ENCODE results near the gene DPYSL4. TPM values are rescaled to one million over a fixed set of nuclear protein-coding genes. Genes with fewer than 3 reads are reported as not detected.
A peak's percentile ranks its signal among the peaks of the same experiment; 100 is the strongest.

Gene DPYSL4
- total RNA-seq, 1 experiment from 2014 or later = 26.3 TPM

GRCh38 chr10:132179551-132180392, 7.0 kb upstream of the DPYSL4 start:
- Histone ChIP-seq H3T11ph (ENCODE audit: low read length) (no peak overlapping the region), H2BK5ac (ENCODE audit: insufficient read length, low read length) (no peak overlapping the region), H2BK12ac (ENCODE audit: insufficient read length, low read depth, low read length) (no peak overlapping the region), H2BK20ac (ENCODE audit: low read depth, low read length, poor library complexity, severe bottlenecking) (no peak overlapping the region), H3K27ac (ENCODE audit: insufficient read length, low read depth, low read length) (no peak overlapping the region), H3K4ac (ENCODE audit: low read depth, low read length) (no peak overlapping the region), H2AFZ (ENCODE audit: low read length) (no peak overlapping the region), H4K8ac (replicated peaks; ENCODE audit: insufficient read length, low read depth, low read length) (no peak overlapping the region), H3K4me1 (ENCODE audit: insufficient read depth, low read length) (no peaks in the 10 kb centered on the region), H2BK15ac (ENCODE audit: low read depth, low read length) (no peak overlapping the region), H2BK120ac (ENCODE audit: low read depth, low read length, poor library complexity, severe bottlenecking) (no peak overlapping the region), H3K23ac (ENCODE audit: insufficient read length, low read depth, low read length) (no peak overlapping the region), H3K79me1 (ENCODE audit: insufficient read depth, low read depth, low read length, poor library complexity, severe bottlenecking) (no peaks in the 10 kb centered on the region), H3K9ac (ENCODE audit: extremely low read depth, insufficient read length, low read length) (no peak overlapping the region), H3K9me3 (ENCODE audit: control insufficient read depth, low read depth, low read length) (no peaks in the 10 kb centered on the region), H3K79me2 (ENCODE audit: insufficient read depth, low read length) (no peaks in the 10 kb centered on the region), H3K4me2 (ENCODE audit: insufficient read depth, insufficient read length, low read length) (no peak overlapping the region), H4K91ac (ENCODE audit: insufficient read length, low read depth, low read length) (no peak overlapping the region), H3K23me2 (ENCODE audit: insufficient read length, low read depth, low read length, poor library complexity, severe bottlenecking) (peaks cover 2% of the 10 kb centered on the region), H3K56ac (ENCODE audit: insufficient read length, low read depth, low read length) (no peak overlapping the region), H3K14ac (ENCODE audit: insufficient read depth, low read length) (no peak overlapping the region), H2AK5ac (ENCODE audit: insufficient read length, low read length) (no peak overlapping the region), H3K27me3 (ENCODE audit: insufficient read depth, low read length) (peaks cover 2% of the 10 kb centered on the region; the same call in 1 of the 2 replicates), H3K18ac (ENCODE audit: insufficient read length, low read depth, low read length) (no peak overlapping the region), H4K20me1 (ENCODE audit: control insufficient read depth, insufficient read depth, insufficient read length) (peaks cover 2% of the 10 kb centered on the region), H4K5ac (ENCODE audit: insufficient read length, low read depth, low read length) (no peak overlapping the region)
- no CpG with 5 or more reads among the region's 16 CpGs for WGBS (ENCODE audit: extremely low coverage, insufficient read length, low lambda C conversion rate)
- H3K4me1 Mint-ChIP-seq = peaks cover 5 to 12% of the 10 kb centered on the region in 2 experiments
- peaks cover 0 to 1% (median 0%) of the 10 kb centered on the region in 3 experiments; a peak in 1 of 7 replicates for H3K36me3 Mint-ChIP-seq (ENCODE audit: insufficient read depth in 1 of 3, low read depth in 3 of 3)
- TF ChIP-seq CTCF (conservative IDR thresholded peaks at IDR 0.05) = no peak
- H3K27me3 Mint-ChIP-seq (ENCODE audit: low read depth) = peaks cover 81% of the 10 kb centered on the region
- H3K4me3 Mint-ChIP-seq = no peak overlapping the region; a peak in 1 of 5 replicates
- H3K9me3 Mint-ChIP-seq = peaks cover 0 to 5% of the 10 kb centered on the region in 2 experiments; a peak in 1 of 5 replicates
- H3K27ac Mint-ChIP-seq = peak overlapping the region in 1 of 3 experiments; percentile 86; a peak in 1 of 7 replicates
- no peak for DNase-seq

Measured in H9 (cell line).